NCI-H1436 treated with DMSO at 0.1 percent for 48 hours (cell line): ENCODE data around the gene ARFIP1.
"Not testable (repeated sequence)": the region's sequence is repeated elsewhere in the genome, so short reads cannot be mapped to it uniquely, and the experiment has no call there.

Experiments
- DNase-seq: peaks from one replicate; lab custom pipeline; 2025; lab: John Stamatoyannopoulos, UW

ARFIP1 gene

DNA sequence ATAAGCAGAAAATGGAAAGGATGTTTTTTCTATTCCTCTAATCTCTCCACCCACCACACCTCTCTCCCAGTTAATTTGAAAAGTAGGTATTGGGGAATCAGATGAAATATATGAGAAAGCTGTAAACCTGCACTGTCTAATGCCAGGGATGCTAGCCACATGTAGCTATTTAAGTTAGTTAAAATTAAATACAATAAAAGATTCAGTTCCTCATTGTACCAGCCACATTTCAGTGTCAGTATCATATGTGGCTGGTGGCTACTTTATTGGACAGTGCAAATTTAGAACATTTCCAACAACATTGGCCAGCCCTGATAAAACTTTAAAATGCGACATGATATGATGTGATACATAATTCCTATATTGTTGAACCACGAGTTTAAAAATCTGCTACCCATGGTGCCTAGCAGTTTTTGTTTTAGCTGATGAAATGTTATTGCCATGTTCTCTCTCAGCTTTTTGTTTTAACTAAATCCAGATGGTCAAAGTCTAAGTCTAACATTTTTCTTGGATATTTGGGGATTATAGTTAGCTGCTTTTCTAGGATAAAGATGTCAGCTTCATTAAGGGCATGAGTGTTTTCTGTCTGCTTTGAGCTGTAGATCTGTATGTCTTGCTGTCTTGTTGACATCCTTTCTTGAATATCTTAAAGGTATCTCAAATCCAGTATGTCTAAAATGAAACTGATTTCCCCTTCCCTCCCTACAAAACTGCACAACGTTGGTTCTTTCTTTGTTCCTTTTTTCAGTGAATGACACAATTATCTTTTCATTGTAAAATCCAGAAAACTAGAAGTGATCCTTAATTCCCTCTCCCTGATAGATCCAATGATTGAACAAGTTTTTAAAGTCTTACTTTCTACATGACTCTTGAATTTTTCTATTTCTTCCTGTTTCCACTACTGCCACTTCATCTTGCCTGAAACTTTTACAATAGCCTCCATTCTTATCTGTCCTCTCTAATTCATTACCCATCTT is 6.2 kb downstream of the ARFIP1 start:
- DNase-seq, result no peak

DNA sequence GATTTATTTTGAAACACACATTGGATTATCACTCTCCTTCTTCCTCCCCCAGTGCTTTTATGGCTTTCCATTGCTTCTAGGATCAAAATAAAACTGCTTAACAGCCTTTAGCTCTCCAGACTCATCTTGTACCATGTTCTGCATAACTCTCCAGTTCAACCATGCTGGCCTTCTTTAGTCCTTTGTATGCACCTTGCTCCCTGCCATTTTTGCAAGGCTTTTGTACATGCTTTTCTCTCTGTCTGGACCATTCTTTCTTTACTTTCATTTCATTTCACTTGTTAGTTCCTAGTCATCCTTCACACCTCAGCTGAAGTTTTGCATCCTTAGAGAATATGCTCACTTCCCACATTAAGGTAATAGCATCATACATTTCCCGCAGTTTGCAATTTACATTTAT is 6.9 kb downstream of the ARFIP1 start:
- no peak for DNase-seq

DNA sequence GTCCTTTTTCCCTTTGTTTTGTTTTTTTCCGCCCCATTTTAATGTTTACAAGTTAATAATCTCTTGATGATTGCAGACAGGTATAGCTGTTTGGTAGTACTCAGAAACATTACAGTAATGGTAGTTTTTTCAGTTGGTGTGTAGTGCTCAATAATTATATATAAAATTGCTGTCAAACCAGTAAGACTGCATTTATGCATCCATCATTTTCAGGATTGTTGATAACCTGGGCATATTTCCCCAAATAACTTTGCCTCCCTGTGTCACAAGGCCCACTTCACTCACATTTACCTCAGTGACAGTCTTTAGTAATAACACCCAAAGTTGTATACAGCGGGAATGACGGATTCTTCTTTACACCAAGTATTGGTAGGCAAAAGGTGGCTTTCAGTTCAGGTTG is 16.1 kb downstream of the ARFIP1 start:
- no peak for DNase-seq

DNA sequence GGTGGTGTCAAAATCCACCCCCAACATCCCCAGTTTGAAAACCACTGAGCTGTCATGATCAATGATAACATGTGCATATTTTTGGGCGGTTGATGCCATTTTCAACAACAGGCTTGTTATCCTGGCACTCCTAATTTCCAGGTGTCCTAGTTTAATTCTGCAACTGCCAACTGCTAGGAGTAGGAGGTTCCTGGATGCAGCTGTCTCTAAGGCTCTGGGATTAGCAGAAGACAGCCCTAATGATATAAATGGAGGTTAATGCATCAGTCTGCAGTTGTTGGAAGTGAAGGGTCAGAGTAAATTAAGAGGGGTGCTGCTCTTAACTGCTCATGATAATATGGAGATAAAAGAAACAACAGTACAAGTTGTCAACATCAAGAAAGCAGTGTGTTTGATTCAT is 23.8 kb downstream of the ARFIP1 start:
- DNase-seq, result no peak

DNA sequence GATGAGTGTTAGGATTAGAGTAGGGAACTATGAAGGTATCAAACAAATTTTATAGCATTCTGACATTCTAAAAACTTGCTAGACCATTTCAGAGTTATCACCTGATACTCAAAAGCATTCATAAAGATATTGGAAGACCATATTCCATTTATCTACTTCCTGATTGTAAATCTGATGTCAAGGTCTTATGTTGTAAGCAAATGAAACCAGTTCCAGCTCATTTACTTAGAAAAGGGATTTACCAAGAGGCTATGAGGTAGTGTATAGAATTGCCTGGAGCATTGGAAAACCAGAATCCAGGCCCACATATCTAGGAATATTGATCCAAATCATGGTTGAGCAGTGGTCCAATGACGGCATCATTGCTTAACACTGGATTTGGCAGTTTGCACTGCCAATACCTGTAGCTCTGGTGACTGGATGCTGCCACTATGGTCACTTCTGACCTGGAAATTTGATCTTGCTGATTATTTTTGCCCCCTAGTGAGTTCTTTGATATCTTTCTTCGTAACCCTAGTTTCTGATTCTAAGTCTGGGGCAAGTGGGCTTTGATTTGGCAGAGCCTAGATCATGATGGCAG is 25.4 kb downstream of the ARFIP1 start:
- no peak for DNase-seq

DNA sequence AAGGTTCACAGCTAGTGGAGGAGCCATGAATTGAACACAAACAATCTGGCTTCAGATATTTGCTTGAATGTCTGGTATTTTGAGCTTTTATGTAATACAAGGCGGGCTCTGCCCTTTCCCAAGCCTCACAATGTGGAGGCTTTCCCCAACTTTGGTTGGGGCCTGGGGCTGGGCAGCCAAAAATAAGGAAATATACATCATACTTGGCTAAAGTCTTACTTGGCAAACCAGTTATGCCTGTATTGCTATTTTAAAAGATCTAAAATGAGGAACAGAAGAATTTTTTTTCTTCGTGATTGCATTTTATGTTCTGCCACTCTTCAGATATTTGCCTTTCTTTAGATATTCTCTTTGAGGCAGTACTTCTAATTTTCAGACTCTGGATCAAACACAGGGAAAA is 26.1 kb downstream of the ARFIP1 start:
- DNase-seq, result no peak

DNA sequence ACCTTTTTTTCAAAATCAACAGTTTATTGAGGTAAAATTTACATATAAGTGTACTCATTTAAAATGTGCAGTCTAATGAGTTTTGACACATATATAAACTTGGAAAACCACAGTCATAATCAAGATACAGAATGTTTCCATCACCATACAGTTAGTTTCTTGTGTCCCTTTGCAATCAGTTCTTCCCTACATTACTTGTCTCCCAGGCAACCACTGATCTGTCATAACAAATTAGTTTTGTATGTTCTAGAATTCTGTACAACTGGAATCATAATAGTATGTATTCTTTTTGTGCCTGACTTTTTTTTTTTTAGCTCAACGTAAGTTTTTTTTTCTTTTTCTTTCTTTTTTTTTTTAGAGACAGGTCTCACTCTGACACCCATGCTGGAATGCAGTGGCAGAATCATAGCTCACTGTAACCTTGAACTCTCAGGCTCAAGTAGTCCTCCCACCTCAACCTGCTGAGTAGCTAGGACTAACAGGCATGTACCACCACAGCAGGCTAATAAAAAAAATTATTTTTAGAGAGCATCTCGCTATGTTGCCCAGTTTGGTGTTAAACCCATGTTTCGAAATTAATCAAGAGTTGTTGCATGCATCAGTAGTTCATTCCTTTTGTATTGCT is 26.9 kb downstream of the ARFIP1 start:
- no peak for DNase-seq

DNA sequence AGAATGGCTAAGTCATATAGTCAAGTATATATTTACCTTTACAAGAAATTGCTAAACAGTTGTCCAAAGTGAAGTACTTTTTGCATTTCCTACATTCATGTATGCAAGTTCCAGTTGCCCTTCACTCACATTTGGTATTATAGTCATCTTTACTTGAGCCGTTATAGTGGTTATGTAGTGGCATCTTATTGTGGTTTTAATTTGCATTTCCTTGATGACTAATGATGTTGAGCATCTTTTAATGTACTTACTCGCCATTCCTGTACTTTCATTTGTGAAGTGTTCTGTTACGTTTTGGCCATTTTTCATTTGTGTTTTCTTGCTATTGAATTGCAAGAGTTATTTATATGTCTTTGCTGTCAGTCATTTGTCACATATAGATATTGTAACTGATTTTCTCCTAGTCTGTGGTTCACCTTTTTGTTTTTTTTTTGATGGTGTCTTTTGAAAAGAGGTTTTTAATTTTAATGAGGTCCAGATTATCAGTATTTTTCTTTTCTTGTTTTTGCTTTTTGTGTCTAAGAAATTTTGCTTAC is 27.6 kb downstream of the ARFIP1 start:
- no peak for DNase-seq

DNA sequence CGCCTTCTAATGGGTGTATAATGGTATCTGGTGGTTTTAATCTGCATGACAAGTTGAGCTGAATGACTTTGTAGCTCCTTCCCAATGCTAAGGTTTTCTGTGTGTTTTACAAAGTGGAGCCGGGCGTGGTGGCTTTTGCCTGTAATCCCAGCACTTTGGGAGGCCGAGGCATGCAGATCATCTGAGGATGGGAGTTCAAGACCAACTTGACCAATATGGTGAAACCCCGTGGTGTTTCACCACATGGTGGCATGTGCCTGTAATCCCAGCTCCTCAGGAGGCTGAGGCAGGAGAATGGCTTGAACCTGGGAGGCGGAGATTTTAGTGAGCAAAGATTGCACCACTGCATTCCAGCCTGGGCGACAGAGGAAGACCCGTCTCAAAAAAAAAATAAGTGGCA is 28.9 kb downstream of the ARFIP1 start:
- no peak for DNase-seq

DNA sequence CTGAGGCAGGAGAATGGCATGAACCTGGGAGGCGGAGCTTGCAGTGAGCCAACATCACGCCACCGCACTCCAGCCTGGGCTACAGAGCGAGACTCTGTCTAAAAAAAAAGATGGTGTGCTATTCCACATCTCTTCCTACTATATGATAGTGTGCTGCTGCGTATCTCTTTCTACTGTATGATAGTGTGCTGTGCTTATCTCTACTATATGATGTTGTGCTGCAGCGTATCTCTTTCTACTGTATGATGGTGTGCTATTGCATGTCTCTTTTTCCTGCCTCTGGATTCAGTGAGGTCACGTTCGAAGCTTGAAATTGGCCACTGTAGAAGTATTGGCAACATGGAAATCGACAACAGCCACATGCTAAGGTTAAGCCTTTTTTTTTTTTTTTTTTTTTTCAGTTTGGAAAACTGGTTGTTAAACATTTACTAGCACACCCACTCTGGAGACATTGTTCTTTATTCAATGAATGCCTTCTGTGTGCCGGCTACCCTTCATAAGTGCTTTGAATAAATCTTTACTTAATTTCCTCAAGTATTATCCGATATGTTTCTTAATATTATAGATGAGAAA is 31.0 kb downstream of the ARFIP1 start:
- no peak for DNase-seq

DNA sequence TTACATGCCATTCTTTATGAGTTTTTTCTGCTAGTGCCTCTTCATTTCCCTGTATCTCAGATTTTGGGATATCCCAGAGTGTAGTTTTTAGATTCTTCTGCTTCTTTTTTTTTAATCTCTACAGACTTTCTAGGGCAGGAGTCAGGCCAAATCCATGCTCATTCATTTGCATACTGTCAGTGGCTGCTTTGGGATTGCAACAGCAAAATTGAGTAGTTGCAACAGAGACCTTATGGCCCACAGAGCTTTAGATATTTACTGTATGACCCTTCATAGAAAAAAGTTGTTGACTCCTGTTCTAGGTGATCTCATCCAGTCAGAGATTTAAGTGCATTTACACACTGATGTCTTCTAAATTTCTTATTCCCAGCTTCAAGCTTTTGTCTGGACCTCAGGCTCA is 35.3 kb downstream of the ARFIP1 start:
- no peak for DNase-seq

DNA sequence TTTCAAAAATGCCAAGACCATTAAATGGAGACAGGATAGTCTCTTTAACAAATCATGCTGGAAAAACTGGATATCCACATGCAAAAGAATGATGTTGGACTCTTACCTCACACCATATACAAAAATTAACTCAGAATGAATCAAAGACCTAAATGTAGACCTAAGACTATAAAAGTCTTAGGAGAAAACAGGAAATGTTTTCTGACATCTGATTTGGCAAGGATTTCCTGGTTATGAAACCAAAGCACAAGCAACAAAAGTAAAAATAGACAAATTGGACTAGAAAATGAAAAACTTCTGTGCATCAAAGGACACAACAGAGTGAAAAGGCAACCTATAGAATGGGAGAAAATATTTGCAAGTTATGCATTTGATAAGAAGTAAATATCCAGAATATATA is 37.6 kb downstream of the ARFIP1 start:
- DNase-seq, result no peak

DNA sequence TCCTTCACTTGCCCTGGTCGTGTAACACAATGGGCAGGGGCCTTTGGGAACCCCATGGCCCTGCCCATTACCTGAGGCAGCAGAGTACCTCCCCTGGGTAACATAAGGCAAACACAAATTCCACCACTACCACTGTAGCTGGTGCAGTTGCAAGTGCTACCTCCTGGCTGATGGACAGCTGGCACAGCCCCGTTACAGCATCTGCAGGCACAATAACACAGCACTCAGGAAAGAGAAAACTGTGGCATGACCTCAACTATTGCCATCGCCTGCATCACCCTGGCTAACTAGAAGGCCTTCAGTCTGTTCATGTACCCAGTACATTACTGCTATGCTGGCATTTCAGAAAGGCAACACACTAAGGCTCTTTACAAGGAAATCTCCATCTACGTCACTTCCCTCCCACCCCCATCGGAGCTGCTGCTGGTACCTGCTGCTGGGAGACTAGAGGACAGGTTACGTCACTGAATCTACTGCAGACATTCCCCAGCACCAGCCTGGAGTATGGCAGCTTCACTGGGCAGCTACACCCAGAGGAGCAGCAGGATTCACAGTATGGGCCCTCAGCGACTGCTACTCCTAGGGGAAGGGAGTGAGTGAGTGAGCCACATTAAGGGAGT is 39.4 kb downstream of the ARFIP1 start:
- DNase-seq, result no peak

DNA sequence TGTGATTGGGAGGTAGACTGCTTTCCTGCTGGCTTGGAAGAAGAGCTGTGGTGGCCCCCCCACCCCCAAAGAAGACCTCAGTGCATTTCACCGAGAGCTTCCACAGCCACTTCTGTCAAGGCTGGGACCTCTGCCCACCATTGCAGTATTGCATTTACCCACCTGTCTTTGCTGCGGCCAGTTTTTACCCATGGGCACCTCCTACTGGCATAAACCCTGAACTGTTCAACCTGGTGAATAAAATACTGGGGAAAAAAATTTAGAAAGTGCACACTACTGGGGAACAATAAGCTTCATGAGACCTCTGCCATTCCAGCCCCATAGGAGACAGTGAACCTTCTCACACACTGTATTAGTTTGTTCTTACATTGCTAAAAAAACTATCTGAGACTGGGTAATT is 40.3 kb downstream of the ARFIP1 start:
- DNase-seq, result no peak

DNA sequence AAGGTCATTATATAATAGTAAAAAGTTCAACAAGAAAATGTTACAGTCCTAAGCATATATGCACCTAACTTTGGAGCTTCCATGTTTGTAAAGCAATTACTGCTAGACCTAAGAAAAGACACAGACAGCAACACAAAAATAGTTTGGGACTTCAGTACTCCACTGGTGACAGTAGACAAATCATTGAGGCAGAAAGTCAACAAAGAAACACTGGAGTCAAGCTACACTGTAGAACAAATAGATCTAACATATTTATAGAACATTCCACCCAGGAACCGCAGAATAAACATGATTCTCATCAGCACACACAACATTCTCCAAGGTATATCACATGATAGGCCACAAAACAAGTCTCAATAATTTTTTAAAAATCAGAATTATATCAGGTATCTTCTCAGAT is 42.6 kb downstream of the ARFIP1 start:
- no peak for DNase-seq

DNA sequence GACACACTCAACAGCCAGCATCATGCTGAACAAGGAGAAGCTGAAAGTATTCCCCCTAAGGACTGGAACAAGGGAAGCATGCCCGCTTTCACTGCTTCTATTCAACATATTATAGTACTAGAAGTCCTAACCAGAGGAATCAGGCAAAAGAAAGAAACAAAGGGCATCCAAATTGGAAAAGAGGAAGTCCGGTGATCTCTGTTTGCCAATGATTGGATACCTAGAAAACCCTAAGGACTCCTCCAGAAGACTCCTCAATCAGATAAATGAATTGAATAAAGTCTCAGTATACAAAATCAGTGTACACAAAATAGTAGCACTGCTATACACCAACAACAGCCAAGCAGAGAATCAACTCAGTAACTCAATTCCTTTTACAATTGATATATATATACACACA is 44.8 kb downstream of the ARFIP1 start:
- DNase-seq, result no peak

DNA sequence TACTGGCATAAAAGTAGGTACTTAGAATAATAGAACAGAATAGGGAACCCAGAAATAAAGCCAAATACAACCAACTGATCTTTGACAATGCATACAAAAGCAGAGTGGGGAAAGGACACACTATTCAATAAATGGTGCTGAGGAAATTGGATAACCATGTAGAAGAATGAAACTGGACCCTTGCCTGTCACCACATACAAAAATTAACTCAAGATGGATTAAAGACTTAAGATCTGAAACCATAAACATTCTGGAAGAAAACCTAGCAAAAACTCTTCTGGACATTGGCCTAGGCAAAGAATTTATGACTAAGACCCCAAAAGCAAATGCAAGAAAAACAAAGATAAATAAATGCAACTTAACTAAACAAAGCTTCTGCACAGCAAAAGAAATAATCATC is 45.6 kb downstream of the ARFIP1 start:
- DNase-seq, result no peak

DNA sequence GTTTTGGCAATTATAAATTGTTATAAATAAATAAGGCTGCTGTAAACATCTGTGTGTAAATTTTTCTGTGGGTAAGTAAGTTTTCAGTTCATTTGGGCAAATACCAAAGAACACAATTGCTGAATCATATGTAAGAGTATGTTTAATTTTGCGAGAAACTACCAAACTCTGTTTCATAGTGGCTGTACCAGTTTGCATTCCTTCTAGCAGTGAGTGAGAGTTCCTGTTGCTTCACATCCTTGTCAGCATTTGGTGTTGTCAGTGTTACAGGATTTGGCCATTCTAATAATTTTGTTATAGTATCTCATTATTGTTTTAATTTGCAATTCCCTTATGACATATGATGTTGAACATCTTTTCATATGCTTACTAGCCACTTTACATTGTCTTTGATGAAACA is 48.4 kb downstream of the ARFIP1 start:
- DNase-seq, result no peak

DNA sequence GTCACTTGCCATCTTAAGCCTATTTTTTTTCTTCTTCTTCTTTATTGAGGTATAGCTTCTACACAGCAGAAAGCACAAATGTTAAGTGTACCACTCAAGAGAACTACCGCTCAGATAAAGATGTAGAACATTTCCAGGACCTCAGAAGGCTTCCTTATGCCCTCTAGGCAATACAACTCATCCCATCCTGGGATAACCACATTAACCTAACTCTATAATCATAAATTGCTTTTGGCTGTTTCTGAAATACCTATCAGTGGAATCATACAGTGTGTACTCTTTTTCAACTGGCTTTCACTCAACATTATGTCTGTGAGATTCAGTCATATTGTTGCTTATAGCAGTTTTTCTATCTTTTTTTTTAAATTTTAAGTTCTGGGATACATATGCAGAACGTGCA is 51.7 kb downstream of the ARFIP1 start:
- no peak for DNase-seq

DNA sequence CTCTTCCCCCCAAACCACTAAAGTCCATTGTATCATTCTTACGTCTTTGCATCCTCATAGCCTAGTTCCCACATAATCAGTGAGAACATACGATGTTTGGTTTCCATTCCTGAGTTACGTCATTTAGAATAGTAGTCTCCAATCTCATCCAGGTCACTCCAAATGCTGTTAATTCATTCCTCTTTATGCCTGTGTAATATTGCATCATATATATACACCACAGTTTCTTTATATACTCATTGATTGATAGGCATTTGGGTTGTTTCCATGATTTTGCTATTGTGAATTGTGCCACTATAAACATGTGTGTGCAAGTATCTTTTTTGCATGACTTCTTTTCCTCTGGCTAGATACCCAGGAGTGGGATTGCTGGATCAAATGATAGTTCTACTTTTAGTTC is 57.2 kb downstream of the ARFIP1 start:
- no peak for DNase-seq

DNA sequence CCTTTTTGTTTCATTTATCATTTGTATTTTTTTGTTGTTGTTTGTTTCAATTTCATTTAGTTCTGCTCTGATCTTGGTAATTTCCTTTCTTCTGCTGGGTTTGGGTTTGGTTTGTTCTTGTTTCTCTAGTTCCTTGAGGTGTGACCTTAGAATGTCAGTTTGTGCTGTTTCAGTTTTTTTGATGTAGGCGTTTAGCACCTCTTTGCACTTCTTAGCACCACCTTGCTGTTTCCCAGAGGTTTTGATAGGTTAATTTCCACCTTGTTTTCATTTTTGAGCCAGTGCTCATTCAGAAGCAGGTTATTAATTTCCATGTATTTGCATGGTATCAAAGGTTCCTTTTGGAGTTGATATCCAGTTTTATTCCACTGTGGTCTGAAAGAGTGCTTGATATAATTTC is 60.0 kb downstream of the ARFIP1 start:
- DNase-seq, result not testable (repeated sequence)

DNA sequence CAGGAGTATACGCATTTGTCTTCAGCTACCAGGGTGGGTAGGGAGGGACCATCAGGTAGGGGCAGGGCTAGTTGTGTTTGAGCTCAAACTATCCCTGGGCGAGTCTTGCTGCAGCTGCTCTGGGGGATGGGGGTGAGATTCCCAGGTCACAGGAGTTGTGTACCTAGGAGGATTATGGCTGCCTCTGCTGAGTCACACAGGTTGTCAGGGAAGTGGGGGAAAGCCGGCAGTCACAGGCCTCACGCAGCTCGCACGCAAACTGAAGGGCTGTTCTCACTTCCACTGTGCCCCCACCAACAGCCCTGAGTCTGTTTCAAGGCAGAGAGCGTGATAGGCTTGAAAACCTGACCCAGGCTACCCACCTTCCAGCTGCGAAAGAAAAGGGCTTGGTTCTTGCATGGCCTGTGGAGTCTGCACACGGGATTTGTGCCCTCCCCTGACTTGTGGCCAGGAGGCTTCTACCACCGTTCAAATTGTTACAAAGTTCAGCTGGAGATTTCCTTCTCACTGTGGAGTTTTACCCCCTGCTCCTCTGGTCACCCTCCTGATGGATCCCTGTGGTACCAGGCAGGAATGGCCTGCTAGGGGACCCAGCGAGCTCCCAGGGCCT is 63.8 kb downstream of the ARFIP1 start:
- DNase-seq, result no peak
